SKM-1 (cell line): ENCODE data around the gene CSKMT.
"Not testable (repeated sequence)": the region's sequence is repeated elsewhere in the genome, so short reads cannot be mapped to it uniquely, and the experiment has no call there.

Source experiments
- DNase-seq: peaks from one replicate; lab custom pipeline; 2025; ENCODE audit not compliant: unreplicated experiment; lab: John Stamatoyannopoulos, UW

Gene CSKMT

GRCh38 chr11:62687508-62688396 lies 22.6 kb downstream of the CSKMT start:
- DNase-seq = no peak

DNA sequence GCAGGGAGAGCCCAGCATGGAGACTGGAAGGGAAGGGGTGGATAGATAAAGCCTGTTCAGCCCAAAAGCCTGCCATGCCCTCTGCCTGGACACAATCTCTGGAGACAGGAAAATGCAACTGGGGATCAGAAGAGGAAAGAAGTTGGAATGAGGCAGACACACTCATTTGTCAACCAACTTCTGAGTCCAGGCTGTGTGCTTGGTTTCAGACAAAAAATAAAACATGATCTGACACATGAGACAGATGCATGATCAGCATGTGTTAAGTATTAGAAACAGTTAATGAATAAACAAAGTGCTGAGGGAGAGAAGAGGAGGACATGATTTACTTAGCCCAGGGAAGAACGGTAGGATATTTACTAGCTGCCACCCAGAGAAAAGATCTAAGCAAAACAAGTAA lies 23.4 kb downstream of the CSKMT start:
- no peak for DNase-seq

DNA sequence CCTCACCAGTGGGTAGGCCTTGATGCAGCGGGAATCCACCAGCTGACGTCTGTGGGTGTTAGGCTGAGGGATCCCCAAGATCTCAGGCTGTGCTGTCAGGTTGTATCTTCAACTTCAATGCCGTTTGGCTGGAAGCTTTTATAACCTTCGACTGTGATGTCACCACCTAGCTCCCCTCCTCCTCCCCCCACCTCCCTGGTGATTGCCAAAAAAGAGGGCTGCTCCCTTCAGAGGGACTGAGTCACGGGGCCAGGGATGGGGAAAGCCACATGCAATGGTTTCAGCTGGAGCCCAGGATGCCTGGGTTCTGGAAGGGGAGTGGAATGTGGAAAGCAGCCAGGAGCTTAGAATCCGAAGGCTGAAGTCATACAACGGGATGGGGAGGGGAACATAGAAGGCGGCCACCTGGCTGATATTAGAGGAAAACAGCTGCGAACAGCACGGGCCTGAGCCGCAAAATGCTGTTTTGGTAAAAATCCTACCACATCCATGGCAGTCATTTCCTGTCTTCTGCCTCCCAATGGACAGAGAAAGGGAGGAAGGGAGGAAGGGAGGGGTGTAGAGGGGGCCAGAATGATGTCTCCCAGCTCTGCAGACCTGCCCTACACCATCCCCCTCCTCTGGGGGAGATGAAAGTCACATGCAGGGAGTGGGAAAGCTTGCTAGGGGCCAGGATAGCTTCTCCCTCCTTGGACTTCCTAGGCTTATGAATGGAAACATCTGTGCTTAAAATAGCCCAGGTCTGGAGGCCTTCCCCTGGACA lies 24.5 kb downstream of the CSKMT start, which contains the start of gene LRRN4CL:
TSS of gene LRRN4CL (minus strand) at position 110 of the 763 bp plus-strand sequence. CDS start 1,022 bp downstream, outside the sequence.
- no peak for DNase-seq

DNA sequence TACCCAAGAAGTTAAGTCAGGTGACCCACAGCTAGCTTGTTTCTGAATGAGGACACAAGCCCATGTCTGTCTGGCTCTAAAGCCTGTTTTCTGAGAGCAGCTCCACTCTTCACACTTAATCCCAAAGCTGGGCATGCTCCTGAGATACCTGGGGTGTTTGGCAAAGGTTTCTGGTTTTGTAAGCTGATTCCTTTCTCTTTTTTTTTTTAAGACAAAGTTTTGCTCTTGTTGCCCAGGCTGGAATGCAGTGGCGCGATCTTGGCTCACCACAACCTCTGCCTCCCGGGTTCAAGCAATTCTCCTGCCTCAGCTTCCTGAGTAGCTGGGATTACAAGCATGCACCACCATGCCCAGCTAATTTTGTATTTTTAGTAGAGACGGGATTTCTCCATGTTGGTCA lies 28.5 kb downstream of the CSKMT start:
- DNase-seq = not testable (repeated sequence)

GRCh38 chr11:62694455-62695167 lies 29.5 kb downstream of the CSKMT start:
- peak; percentile 63 for DNase-seq

DNA sequence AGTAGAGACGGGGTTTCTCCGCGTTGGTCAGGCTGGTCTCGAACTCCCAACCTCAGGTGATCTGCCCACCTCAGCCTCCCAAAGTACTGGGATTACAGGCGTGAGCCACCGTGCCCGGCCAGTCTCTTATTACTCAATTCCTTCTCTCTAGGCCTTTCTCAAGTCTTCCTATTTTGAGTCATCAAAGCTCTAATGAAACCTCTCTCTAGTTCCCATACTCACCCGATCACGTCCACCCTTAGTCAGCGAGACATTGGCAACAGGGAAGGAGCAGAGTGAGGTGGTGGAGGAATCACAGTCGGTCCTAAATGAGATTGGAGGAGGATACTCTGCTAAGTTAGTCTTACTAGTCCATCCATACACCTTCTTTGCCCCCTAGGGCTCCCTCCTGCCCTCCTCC lies 37.1 kb downstream of the CSKMT start:
- DNase-seq = no peak

GRCh38 chr11:62703921-62704320 lies 38.8 kb downstream of the CSKMT start:
- DNase-seq = not testable (repeated sequence)

DNA sequence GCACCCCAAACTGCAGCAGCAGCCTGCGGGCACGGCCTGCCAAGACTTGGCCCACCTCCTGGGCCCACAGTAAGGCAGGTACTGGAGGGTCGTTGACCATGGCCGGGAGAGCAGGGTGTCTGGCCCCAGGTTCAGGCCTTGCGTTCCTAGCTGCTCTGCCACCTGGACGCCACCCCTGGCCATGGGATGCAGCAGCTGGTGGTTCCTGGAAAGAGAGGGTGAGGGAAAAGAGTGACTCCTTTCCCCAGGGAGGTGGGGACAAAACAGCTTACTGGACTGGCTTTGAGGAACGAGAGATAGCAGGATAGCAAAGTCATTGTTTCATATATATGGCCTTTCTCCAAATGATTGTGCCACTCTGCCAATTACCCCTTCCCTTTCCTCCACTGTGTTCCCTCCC lies 40.3 kb downstream of the CSKMT start:
- no peak for DNase-seq

GRCh38 chr11:62705880-62706849 lies 41.1 kb downstream of the CSKMT start:
- peak; percentile 50 for DNase-seq

DNA sequence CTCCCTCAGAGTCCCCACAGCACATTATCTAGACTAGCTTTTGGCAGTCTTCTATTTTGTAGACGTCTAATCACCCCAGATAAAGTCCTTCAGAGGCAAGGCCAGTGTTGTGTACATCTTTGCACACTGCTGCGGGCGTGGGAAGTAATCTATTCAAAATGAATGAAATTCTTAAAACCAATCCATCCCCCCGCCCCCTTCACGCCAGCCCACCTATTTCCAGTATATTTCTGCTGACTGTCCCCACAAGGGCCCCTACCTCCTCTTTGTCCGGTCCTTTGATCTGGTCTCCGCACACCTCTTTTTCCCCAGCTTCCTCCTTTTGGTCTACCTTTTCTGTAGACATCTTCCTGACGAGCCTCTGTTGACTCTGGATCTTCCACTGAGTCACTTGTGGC lies 41.7 kb downstream of the CSKMT start:
- DNase-seq = no peak

GRCh38 chr11:62707277-62707861 lies 42.3 kb downstream of the CSKMT start, which contains the start of the genes BSCL2 and GNG3:
BSCL2 (minus strand) TSS chr11:62707424; CDS start chr11:62707195, 229 bp downstream.
GNG3 (plus strand) TSS chr11:62707676; CDS start chr11:62708296, 620 bp downstream.
- no peak for DNase-seq

DNA sequence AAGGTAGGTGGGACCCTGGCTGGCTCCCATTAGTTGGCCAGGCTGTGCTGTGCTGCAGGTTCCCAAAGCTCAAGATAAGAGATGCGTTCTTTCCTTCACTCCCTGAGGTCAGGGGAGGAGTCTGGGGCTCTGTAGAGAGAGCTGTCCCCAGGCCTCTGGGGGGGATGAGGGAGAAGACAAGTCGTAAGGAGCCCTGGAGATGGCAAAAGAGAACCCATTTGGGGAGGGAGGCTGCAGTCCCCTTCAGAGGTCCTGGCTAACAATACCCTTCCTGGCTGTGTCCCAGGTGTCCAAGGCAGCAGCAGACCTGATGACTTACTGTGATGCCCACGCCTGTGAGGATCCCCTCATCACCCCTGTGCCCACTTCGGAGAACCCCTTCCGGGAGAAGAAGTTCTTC lies 43.3 kb downstream of the CSKMT start:
- no peak for DNase-seq

DNA sequence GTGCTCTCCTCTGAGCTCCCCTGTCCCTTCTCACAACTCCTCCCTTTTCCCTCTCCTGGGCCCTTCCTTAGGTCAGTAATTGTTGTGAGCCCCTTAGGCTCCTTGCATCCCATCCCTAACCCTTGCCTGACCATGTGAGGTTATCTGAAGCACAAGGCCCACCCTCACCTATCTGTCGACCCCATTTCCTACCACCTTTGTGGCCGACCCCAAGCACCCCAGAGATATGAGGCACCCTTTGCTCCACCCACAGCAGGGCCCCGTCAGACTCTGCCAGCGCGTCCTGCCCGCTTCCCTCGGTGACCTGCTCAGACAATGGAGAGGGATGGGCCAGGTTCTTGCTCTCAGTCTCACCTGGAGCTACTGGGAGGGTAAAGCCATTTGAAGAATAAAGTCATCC lies 43.7 kb downstream of the CSKMT start:
- DNase-seq = no peak

DNA sequence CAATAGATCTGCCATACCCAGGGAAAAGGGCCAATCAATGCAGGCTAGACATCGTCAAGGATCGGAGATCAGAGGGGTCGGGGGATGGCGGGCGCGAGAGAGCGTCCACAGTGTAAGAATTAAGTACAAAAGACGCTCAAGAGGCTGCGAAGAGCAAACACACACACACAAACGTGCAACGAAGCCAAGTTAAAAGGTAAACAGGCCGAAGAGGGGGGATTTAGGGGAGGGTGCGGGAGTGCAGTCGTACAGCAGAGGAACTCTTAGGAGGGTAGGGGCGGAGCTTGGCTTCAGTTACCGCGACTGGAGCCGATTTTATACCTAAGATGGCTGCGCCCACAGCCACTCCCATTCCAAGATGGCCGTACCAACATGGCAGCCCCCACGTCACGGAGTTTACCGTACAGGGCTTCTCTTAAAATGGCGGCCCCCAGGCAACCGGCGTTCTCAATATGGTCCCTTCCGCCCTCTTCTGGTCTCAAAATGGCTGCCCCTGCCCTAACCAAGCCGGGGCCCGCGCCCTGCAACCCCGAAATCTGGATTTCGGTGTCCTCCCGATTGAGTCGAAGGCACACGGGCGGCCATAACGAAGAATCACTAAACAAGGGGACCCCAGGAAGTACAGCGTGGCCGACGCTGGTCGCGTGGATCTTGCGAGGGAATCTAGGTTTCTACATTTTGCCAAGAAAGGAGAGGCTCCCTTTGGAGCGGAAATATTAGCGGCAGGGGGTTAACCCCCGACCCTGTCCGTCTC lies 44.3 kb downstream of the CSKMT start:
- no peak for DNase-seq

DNA sequence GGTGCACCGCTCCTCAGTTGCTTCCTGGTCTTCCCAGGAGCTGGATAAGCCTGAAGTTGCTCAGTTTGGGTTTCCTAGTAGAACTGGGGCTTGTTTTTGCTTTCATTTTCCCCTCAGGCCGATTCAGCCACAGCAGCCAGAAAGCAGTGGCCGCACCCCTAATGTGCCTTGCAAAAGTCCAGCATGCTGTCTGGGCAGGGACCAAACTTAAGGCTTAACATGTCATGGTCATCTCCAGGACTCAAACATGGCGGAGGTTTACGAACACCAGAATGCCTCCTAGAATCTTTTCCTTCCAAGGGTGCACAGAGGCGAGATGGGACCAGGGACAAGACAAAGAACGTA lies 44.9 kb downstream of the CSKMT start:
- DNase-seq = no peak

DNA sequence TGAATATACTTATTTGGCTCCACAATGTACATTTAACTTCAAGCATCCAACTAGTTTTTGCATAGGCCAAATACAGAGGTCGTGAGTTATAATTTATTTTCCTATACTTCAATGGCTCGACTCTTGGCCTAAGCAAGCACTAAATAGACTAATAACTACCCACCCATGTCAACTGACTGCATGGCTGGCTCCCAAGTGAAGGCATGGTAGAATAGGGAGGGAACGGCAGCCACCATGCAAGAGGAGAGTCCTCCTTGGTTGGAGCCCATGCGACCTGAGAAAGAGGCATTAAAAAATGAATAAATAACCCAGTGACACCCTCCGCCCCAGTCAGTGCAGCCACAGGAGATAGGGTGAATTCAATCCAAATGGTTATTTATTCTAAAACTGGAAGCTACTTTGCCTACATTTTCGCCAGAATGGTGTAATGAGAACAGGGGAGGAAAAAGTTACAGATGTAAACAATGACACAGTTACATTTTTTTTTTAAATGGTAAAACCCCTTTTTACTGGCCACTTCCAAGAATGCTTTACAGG lies 47.2 kb downstream of the CSKMT start:
- no peak for DNase-seq

DNA sequence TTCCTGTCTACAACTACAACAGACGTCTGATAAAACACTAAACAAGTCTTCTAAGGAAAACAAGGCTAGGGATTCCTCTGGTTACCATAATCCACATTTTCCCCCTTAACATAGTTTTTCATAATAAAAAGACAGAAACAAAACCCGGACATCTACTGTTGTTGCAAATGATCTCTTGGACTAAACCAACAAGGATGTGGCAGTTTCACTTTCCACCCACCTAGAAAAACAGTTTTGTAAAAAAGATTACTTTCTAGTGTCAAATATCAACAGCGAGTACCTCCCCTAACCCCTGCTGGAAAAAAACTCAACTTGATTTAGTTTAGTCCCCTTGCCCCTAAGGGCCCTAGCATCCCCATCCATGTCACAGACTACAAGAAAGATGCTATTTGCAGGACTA lies 47.7 kb downstream of the CSKMT start:
- DNase-seq = no peak

DNA sequence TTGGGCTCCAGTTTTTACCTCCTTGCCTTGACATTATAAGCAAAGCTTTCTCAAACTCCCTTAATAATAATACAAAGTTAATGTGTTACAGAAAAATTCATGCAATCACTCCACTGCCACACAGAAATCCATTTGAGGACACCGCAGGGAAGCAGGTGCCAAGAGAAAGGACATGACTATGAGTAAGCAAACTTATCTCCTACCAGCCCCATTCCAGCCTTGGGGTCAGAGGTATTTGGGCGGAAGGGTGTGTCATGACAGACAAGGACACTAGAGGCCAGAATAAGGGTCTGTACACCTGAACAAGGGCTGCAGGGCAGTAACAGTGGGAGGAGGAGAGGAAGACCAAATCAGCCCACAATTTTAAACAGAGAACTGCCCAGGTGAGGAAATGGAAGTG lies 48.2 kb downstream of the CSKMT start:
- DNase-seq = no peak
